Activated CD8-positive, alpha-beta memory T cell treated with anti-CD3 and anti-CD28 coated beads, Interleukin-2, amount 10 ng/mL, durations not matched to agents 7 days and 5 days (primary cell): Measurements from ENCODE around the gene THYN1. TPM values are rescaled to one million over a fixed set of nuclear protein-coding genes. Genes with fewer than 3 reads are reported as not detected.
A peak's percentile ranks its signal among the peaks of the same experiment; 100 is the strongest.
"Not testable (repeated sequence)": the region's sequence is repeated elsewhere in the genome, so short reads cannot be mapped to it uniquely, and the experiment has no call there.

Experiments used
- ATAC-seq: fragments of 150-1000 bp; cut with Tn5 transposase; one replicate; pipeline ENCODE4 v1.10.0; 2021; ENCODE audit warnings: moderate library complexity
- CTCF ChIA-PET: fragments of 350-600 bp; sonication (Branson Sonifier 250); formaldehyde crosslinking; loops from one replicate; lab custom pipeline; 2021; ENCODE audit warnings: antibody characterized with exemption; lab: Charles Lee
- DNase-seq: peaks from one replicate; pipeline ENCODE4 v3.0.0-alpha.2; 2020
- H3K27ac Mint-ChIP-seq: one replicate; pipeline ENCODE4 v1.8.0; 2021; ENCODE audit warnings: mild to moderate bottlenecking, mixed read lengths
- H3K27me3 Mint-ChIP-seq: one replicate; pipeline ENCODE4 v1.8.0; 2021; ENCODE audit warnings: mixed read lengths
- H3K36me3 Mint-ChIP-seq: one replicate; pipeline ENCODE4 v1.8.0; 2021; ENCODE audit warnings: mild to moderate bottlenecking, mixed read lengths
- H3K4me1 Mint-ChIP-seq: one replicate; pipeline ENCODE4 v1.8.0; 2021; ENCODE audit warnings: mixed read lengths
- H3K4me3 Mint-ChIP-seq: one replicate; pipeline ENCODE4 v1.8.0; 2021; ENCODE audit warnings: mild to moderate bottlenecking, moderate library complexity, mixed read lengths
- H3K9me3 Mint-ChIP-seq: one replicate; pipeline ENCODE4 v1.8.0; 2022; ENCODE audit warnings: low read depth, mixed read lengths
- total RNA-seq, 2 experiments: library from RNA; stranded (reverse); gene quantifications; one replicate each; pipeline ENCODE4 v1.2.3, GENCODE V29; 2021

THYN1 gene
- total RNA-seq, 2 experiments from 2014 or later = 69.3 to 71.1 TPM

DNA sequence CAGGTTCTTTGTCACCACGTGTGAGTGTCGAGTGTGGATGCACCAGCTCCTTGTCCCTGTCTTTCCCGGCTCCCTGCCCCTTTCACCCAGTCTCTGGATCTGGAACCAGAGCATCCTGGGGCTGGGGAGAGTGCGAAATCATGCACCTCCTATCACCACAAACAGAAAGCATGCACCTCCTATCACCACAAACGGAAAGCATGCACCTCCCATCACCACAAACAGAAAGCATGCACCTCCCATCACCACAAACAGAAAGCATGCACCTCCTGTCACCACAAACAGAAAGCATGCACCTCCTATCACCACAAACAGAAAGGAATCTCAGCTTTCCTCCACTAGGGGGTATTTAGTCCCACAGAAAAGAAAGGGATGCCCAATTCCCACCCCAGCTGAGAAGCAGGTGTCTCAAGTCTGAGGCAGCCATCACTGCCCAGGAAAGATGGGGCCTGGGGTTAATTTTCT, 17.1 kb upstream of the THYN1 start:
- peak; percentile 64 for ATAC-seq
- peak; percentile 69 for DNase-seq
- H3K4me1 Mint-ChIP-seq = peaks cover 62% of the 10 kb centered on the region
- H3K36me3 Mint-ChIP-seq = peaks cover 8% of the 10 kb centered on the region
- H3K9me3 Mint-ChIP-seq = no peaks in the 10 kb centered on the region
- peak overlapping the region; percentile 56 for H3K4me3 Mint-ChIP-seq
- peak overlapping the region; percentile 82 for H3K27ac Mint-ChIP-seq
- CTCF ChIA-PET = interaction anchor here (0.9 to 2.4 kb wide), 4 partner anchors 9 to 63 kb away, joined by 3 to 10 read pairs (median 8); partner anchors contain the start of genes ACAD8, THYN1 and VPS26B
- no peaks in the 10 kb centered on the region for H3K27me3 Mint-ChIP-seq

- Mint-ChIP-seq H3K27me3 (no peaks in the 10 kb centered on the region), H3K9me3 (no peaks in the 10 kb centered on the region), H3K4me1 (peaks cover 45% of the 10 kb centered on the region), H3K4me3 (no peak overlapping the region), H3K27ac (no peak overlapping the region), H3K36me3 (peaks cover 11% of the 10 kb centered on the region)
- CTCF ChIA-PET = interaction anchor here (1.7 kb wide), 1 partner anchor 12 kb away, joined by 6 read pairs; no protein-coding TSS in a partner anchor
- no peak for ATAC-seq
- DNase-seq = no peak
Observed at GRCh38 chr11:134267966-134268365, 14.8 kb upstream of the THYN1 start.

DNA sequence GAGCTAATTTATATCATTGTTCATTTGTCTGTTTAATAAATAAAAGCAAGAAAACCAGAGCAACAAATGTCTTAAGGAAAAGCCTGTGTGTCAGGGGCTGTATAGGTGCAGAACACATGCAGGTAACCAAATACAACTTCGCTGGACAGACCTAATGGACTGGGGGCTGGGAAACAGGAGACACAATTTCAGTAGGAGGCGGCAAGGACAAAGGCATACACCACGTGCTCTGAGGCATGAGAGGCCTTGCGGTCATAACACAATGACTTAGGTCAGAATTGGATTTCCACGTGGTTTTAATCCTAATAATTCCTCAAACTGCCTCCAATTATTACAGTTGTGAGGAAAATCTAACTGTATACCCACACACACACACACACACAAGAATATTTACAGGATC, 14.3 kb upstream of the THYN1 start:
- CTCF ChIA-PET = interaction anchor here (0.6 to 4.4 kb wide), 2 partner anchors 13 to 125 kb away, joined by 3 to 13 read pairs; partner anchors contain the start of gene ACAD8
- no peak overlapping the region for H3K27ac Mint-ChIP-seq

GRCh38 chr11:134266841-134267251, 13.7 kb upstream of the THYN1 start:
- Mint-ChIP-seq H3K9me3 (no peaks in the 10 kb centered on the region), H3K36me3 (peaks cover 12% of the 10 kb centered on the region), H3K4me3 (no peak overlapping the region), H3K4me1 (peaks cover 37% of the 10 kb centered on the region), H3K27me3 (no peaks in the 10 kb centered on the region), H3K27ac (no peak overlapping the region)
- no peak for DNase-seq
- CTCF ChIA-PET = interaction anchor here (0.6 to 7.0 kb wide), 3 partner anchors 8 to 124 kb away, joined by 3 to 62 read pairs (median 13); partner anchors contain the start of genes ACAD8 and GLB1L3
- no peak for ATAC-seq

More for the DNA sequence above, 14.3 kb upstream of the THYN1 start:
- H3K4me1 Mint-ChIP-seq = peaks cover 40% of the 10 kb centered on the region
- H3K27me3 Mint-ChIP-seq = no peaks in the 10 kb centered on the region
- no peak overlapping the region for H3K4me3 Mint-ChIP-seq
- H3K36me3 Mint-ChIP-seq = peaks cover 10% of the 10 kb centered on the region
- no peak for ATAC-seq
- DNase-seq = no peak
- H3K9me3 Mint-ChIP-seq = no peaks in the 10 kb centered on the region

GRCh38 chr11:134266440-134266839, 13.3 kb upstream of the THYN1 start:
- H3K36me3 Mint-ChIP-seq = peaks cover 11% of the 10 kb centered on the region
- H3K4me3 Mint-ChIP-seq = no peak overlapping the region
- peaks cover 35% of the 10 kb centered on the region for H3K4me1 Mint-ChIP-seq
- no peak overlapping the region for H3K27ac Mint-ChIP-seq
- DNase-seq = no peak
- no peaks in the 10 kb centered on the region for H3K9me3 Mint-ChIP-seq
- ATAC-seq = no peak
- H3K27me3 Mint-ChIP-seq = no peaks in the 10 kb centered on the region
- CTCF ChIA-PET = interaction anchor here (4.4 to 7.0 kb wide), 2 partner anchors 8 to 12 kb away, joined by 13 to 62 read pairs; partner anchors contain the start of genes ACAD8 and GLB1L3

GRCh38 chr11:134264966-134265764, 12.0 kb upstream of the THYN1 start:
- DNase-seq (no peak), ATAC-seq (no peak)
- H3K4me3 Mint-ChIP-seq = no peak overlapping the region
- H3K27me3 Mint-ChIP-seq = no peaks in the 10 kb centered on the region
- H3K27ac Mint-ChIP-seq = peak overlapping the region; percentile 31
- CTCF ChIA-PET = interaction anchor here (0.7 to 7.0 kb wide), 4 partner anchors 9 to 57 kb away, joined by 3 to 62 read pairs (median 8); partner anchors contain the start of genes ACAD8 and GLB1L3
- H3K4me1 Mint-ChIP-seq = peaks cover 27% of the 10 kb centered on the region
- H3K36me3 Mint-ChIP-seq = peaks cover 9% of the 10 kb centered on the region
- H3K9me3 Mint-ChIP-seq = no peaks in the 10 kb centered on the region

- DNase-seq (peak; percentile 56), ATAC-seq (peak; percentile 79)
- no peaks in the 10 kb centered on the region for H3K27me3 Mint-ChIP-seq
- H3K4me1 Mint-ChIP-seq = peaks cover 18% of the 10 kb centered on the region
- peaks cover 13% of the 10 kb centered on the region for H3K36me3 Mint-ChIP-seq
- H3K4me3 Mint-ChIP-seq = no peak overlapping the region
- H3K27ac Mint-ChIP-seq = no peak overlapping the region
- no peaks in the 10 kb centered on the region for H3K9me3 Mint-ChIP-seq
- CTCF ChIA-PET = interaction anchor here (1.0 to 7.0 kb wide), 14 partner anchors 8 to 212 kb away, joined by 3 to 62 read pairs (median 4); partner anchors contain the start of genes ACAD8, GLB1L3, NCAPD3 and THYN1
Observed at GRCh38 chr11:134261626-134262488, 8.7 kb upstream of the THYN1 start.

DNA sequence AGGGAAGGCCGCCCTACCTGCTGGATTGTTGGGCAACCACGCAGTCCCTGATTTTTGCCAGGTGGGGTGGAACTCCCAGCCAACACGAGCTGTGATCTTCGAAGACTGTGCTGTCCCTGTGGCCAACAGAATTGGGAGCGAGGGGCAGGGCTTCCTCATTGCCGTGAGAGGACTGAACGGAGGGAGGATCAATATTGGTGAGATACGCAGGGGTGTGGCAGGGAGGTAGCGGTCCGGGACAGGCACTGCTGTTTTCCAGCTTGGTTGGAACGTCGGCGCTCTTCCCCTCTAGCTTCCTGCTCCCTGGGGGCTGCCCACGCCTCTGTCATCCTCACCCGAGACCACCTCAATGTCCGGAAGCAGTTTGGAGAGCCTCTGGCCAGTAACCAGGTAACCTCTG, 7.8 kb upstream of the THYN1 start:
- CTCF ChIA-PET = interaction anchor here (0.7 to 7.0 kb wide), 7 partner anchors 9 to 211 kb away, joined by 3 to 62 read pairs (median 8); partner anchors contain the start of gene GLB1L3
- Mint-ChIP-seq H3K27me3 (no peaks in the 10 kb centered on the region), H3K4me3 (no peak overlapping the region), H3K9me3 (no peaks in the 10 kb centered on the region), H3K36me3 (peaks cover 13% of the 10 kb centered on the region), H3K4me1 (peaks cover 11% of the 10 kb centered on the region), H3K27ac (no peak overlapping the region)
- no peak for DNase-seq
- no peak for ATAC-seq

GRCh38 chr11:134260503-134260902, 7.4 kb upstream of the THYN1 start:
- Mint-ChIP-seq H3K4me1 (peaks cover 13% of the 10 kb centered on the region), H3K27me3 (no peaks in the 10 kb centered on the region), H3K27ac (peak overlapping the region; percentile 18), H3K4me3 (no peak overlapping the region), H3K36me3 (peaks cover 13% of the 10 kb centered on the region), H3K9me3 (no peaks in the 10 kb centered on the region)
- CTCF ChIA-PET = interaction anchor here (0.7 to 7.0 kb wide), 5 partner anchors 9 to 73 kb away, joined by 3 to 62 read pairs (median 10); partner anchors contain the start of gene GLB1L3
- DNase-seq (no peak), ATAC-seq (no peak)

DNA sequence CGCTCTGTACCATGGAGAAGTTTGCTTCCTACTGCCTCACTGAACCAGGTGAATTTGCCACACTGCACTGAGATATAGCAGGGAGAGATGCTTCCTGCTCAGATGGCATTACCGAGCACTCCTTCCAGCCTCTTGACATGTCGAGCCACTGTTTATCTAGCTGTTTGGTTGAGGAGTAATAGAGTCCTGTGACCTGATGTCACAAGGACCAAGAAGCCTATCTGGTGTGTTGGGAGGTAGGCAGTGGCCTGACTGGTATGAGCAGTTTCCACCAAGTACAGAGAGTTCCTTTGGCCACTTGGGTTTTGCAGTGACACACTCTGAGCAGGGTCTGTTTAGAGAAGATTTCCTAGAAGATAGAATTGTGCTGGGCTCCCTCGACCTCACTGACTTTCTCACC, 5.4 kb upstream of the THYN1 start:
- Mint-ChIP-seq H3K27me3 (no peaks in the 10 kb centered on the region), H3K4me3 (no peak overlapping the region), H3K4me1 (peaks cover 23% of the 10 kb centered on the region), H3K9me3 (no peaks in the 10 kb centered on the region), H3K36me3 (peaks cover 10% of the 10 kb centered on the region), H3K27ac (no peak overlapping the region)
- DNase-seq (no peak), ATAC-seq (no peak)
- CTCF ChIA-PET = interaction anchor here (1.0 kb wide), 1 partner anchor 17 kb away, joined by 4 read pairs; the partner anchor contains the start of gene GLB1L3

GRCh38 chr11:134257101-134257500, 3.9 kb upstream of the THYN1 start:
- Mint-ChIP-seq H3K27ac (no peak overlapping the region), H3K4me3 (no peak overlapping the region), H3K36me3 (peaks cover 7% of the 10 kb centered on the region), H3K9me3 (no peaks in the 10 kb centered on the region), H3K4me1 (peaks cover 29% of the 10 kb centered on the region), H3K27me3 (no peaks in the 10 kb centered on the region)
- ATAC-seq (no peak), DNase-seq (no peak)
- CTCF ChIA-PET = interaction anchor here (1.0 kb wide), 1 partner anchor 19 kb away, joined by 5 read pairs; the partner anchor contains the start of gene GLB1L3

DNA sequence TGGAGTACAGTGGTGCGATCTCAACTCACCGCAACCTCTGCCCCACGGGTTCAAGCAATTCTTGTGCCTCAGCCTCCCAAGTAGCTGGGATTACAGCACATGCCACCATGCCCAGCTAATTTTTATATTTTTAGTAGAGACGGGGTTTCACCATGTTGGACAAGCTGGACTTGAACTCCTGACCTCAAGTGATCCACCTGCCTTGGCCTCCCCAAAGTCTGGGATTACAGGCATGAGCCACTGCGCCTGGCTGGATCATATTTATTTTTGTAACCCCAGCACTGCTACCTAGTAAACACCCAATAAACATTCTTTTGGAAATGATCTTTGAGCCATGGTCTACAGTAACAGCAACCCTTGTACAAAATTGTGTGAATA, 2.0 kb upstream of the THYN1 start:
- H3K27ac Mint-ChIP-seq, H3K36me3 Mint-ChIP-seq, DNase-seq, ATAC-seq, H3K27me3 Mint-ChIP-seq, H3K9me3 Mint-ChIP-seq, H3K4me3 Mint-ChIP-seq: not testable (repeated sequence)
- H3K4me1 Mint-ChIP-seq = peaks cover 34% of the 10 kb centered on the region
- CTCF ChIA-PET = interaction anchor here (0.9 to 2.8 kb wide), 4 partner anchors 10 to 26 kb away, joined by 3 to 13 read pairs (median 8); partner anchors contain the start of gene GLB1L3
